H9 (cell line): ENCODE data around the gene FAM83F. TPM values are rescaled to one million over a fixed set of nuclear protein-coding genes. Genes with fewer than 3 reads are reported as not detected.

Experiments used
- DNase-seq: peaks from one replicate; pipeline ENCODE4 v3.0.0-alpha.2; 2017
- H2AFZ ChIP-seq: one replicate; pipeline ENCODE4 v1.6.1; 2013; ENCODE audit warnings: mild to moderate bottlenecking, low read length, control low read depth, moderate library complexity
- H2AK5ac ChIP-seq: 2 replicates; pipeline ENCODE4 v1.6.1; 2013; ENCODE audit warnings: low read length, control low read depth, mixed read lengths; ENCODE audit not compliant: insufficient read length
- H2BK120ac ChIP-seq: one replicate; pipeline ENCODE4 v1.6.1; 2013; ENCODE audit warnings: low read depth, mild to moderate bottlenecking, low read length, control low read depth, inconsistent platforms; ENCODE audit not compliant: poor library complexity, severe bottlenecking
- H2BK12ac ChIP-seq: 2 replicates; pipeline ENCODE4 v1.6.1; 2013; ENCODE audit warnings: low read length, control low read depth, mixed read lengths, low read depth; ENCODE audit not compliant: insufficient read length
- H2BK15ac ChIP-seq: 2 replicates; pipeline ENCODE4 v1.6.1; 2013; ENCODE audit warnings: low read depth, low read length, control low read depth
- H2BK20ac ChIP-seq: one replicate; pipeline ENCODE4 v1.6.1; 2013; ENCODE audit warnings: low read depth, mild to moderate bottlenecking, low read length, control low read depth, inconsistent platforms; ENCODE audit not compliant: poor library complexity, severe bottlenecking
- H2BK5ac ChIP-seq: 2 replicates; pipeline ENCODE4 v1.6.1; 2013; ENCODE audit warnings: low read length, control low read depth, mixed read lengths; ENCODE audit not compliant: insufficient read length
- H3K14ac ChIP-seq: 2 replicates; pipeline ENCODE4 v1.6.1; 2013; ENCODE audit warnings: low read length, control low read depth; ENCODE audit not compliant: insufficient read depth
- H3K18ac ChIP-seq: 2 replicates; pipeline ENCODE4 v1.6.1; 2013; ENCODE audit warnings: low read depth, mild to moderate bottlenecking, mixed read lengths, low read length, control low read depth; ENCODE audit not compliant: insufficient read length
- H3K23ac ChIP-seq: 2 replicates; pipeline ENCODE4 v1.6.1; 2013; ENCODE audit warnings: low read length, control low read depth, mixed read lengths, low read depth; ENCODE audit not compliant: insufficient read length
- H3K23me2 ChIP-seq: 2 replicates; pipeline ENCODE4 v1.6.1; 2013; ENCODE audit warnings: low read depth, mild to moderate bottlenecking, mixed read lengths, low read length, control low read depth; ENCODE audit not compliant: insufficient read length, poor library complexity, severe bottlenecking
- H3K27ac ChIP-seq: 2 replicates; pipeline ENCODE4 v1.5.1; 2013; ENCODE audit warnings: low read length, control low read depth, mixed read lengths, low read depth; ENCODE audit not compliant: insufficient read length
- H3K27me3 ChIP-seq: 2 replicates; pipeline ENCODE4 v1.6.1; 2013; ENCODE audit warnings: low read length, control low read depth, inconsistent platforms; ENCODE audit not compliant: insufficient read depth
- H3K4ac ChIP-seq: 2 replicates; pipeline ENCODE4 v1.6.1; 2013; ENCODE audit warnings: low read depth, mild to moderate bottlenecking, control low read depth, inconsistent platforms, low read length, moderate library complexity
- H3K4me1 ChIP-seq: 2 replicates; pipeline ENCODE4 v1.6.1; 2013; ENCODE audit warnings: low read length, control low read depth, inconsistent platforms; ENCODE audit not compliant: insufficient read depth
- H3K4me2 ChIP-seq: 2 replicates; pipeline ENCODE4 v1.6.1; 2013; ENCODE audit warnings: low read length, control low read depth, mixed read lengths; ENCODE audit not compliant: insufficient read length, insufficient read depth
- H3K56ac ChIP-seq: 2 replicates; pipeline ENCODE4 v1.6.1; 2013; ENCODE audit warnings: low read depth, mild to moderate bottlenecking, mixed read lengths, low read length, control low read depth; ENCODE audit not compliant: insufficient read length
- H3K79me1 ChIP-seq: 2 replicates; pipeline ENCODE4 v1.6.1; 2013; ENCODE audit warnings: low read depth, mild to moderate bottlenecking, moderate library complexity, low read length, control low read depth, inconsistent platforms; ENCODE audit not compliant: insufficient read depth, poor library complexity, severe bottlenecking
- H3K79me2 ChIP-seq: 2 replicates; pipeline ENCODE4 v1.6.1; 2013; ENCODE audit warnings: low read length, control low read depth, inconsistent platforms; ENCODE audit not compliant: insufficient read depth
- H3K9ac ChIP-seq: 2 replicates; pipeline ENCODE4 v1.6.1; 2013; ENCODE audit warnings: low read length, control low read depth, mixed read lengths; ENCODE audit not compliant: insufficient read length; ENCODE audit errors: extremely low read depth
- H3K9me3 ChIP-seq: one replicate; pipeline ENCODE4 v1.6.1; 2013; ENCODE audit warnings: low read depth, low read length, inconsistent platforms; ENCODE audit not compliant: control insufficient read depth
- H3T11ph ChIP-seq: one replicate; pipeline ENCODE4 v1.6.1; 2013; ENCODE audit warnings: mild to moderate bottlenecking, low read length, control low read depth, inconsistent platforms
- H4K20me1 ChIP-seq: one replicate; pipeline ENCODE4 v1.6.1; 2013; ENCODE audit not compliant: control insufficient read depth, insufficient read length, insufficient read depth
- H4K5ac ChIP-seq: 2 replicates; pipeline ENCODE4 v1.6.1; 2013; ENCODE audit warnings: low read depth, mild to moderate bottlenecking, mixed read lengths, low read length, control low read depth; ENCODE audit not compliant: insufficient read length
- H4K8ac ChIP-seq: replicated peaks from 2 replicates; pipeline ENCODE4 v1.6.1; 2013; ENCODE audit warnings: low read length, control low read depth, mixed read lengths, low read depth; ENCODE audit not compliant: insufficient read length
- H4K91ac ChIP-seq: 2 replicates; pipeline ENCODE4 v1.6.1; 2013; ENCODE audit warnings: low read depth, mild to moderate bottlenecking, moderate library complexity, mixed read lengths, low read length, control low read depth; ENCODE audit not compliant: insufficient read length
- H3K27ac Mint-ChIP-seq, 3 experiments: 2 replicates in 2 of 3; 3 replicates in 1 of 3; pipeline ENCODE4 v1.8.0; 2020 to 2021; ENCODE audit warnings: mixed read lengths in 3 of 3, mild to moderate bottlenecking in 1 of 3, moderate library complexity in 1 of 3
- H3K27me3 Mint-ChIP-seq: 2 replicates; pipeline ENCODE4 v1.8.0; 2021; ENCODE audit warnings: low read depth, mild to moderate bottlenecking, moderate library complexity, mixed read lengths
- H3K36me3 Mint-ChIP-seq, 3 experiments: 2 replicates in 2 of 3; 3 replicates in 1 of 3; pipeline ENCODE4 v1.8.0; 2020 to 2021; ENCODE audit warnings: low read depth in 3 of 3, mixed read lengths in 3 of 3; ENCODE audit not compliant: insufficient read depth in 1 of 3
- H3K4me1 Mint-ChIP-seq, 2 experiments: 2 replicates each; pipeline ENCODE4 v1.8.0; 2020; ENCODE audit warnings: mixed read lengths in 2 of 2
- H3K4me3 Mint-ChIP-seq, 2 experiments: 2 replicates in 1 of 2; 3 replicates in 1 of 2; pipeline ENCODE4 v1.8.0; 2020 to 2021; ENCODE audit warnings: mild to moderate bottlenecking in 2 of 2, mixed read lengths in 2 of 2, moderate library complexity in 1 of 2
- H3K9me3 Mint-ChIP-seq, 2 experiments: 2 replicates in 1 of 2; 3 replicates in 1 of 2; pipeline ENCODE4 v1.8.0; 2020; ENCODE audit warnings: mild to moderate bottlenecking in 2 of 2, mixed read lengths in 2 of 2, moderate library complexity in 1 of 2
- WGBS: extraction: QIAGEN DNeasy Blood & Tissue Kit; methylation state at CpG from one replicate; pipeline ENCODE4 v1.1.7; 2013; ENCODE audit warnings: missing lambda C conversion rate, low lambda C conversion rate, mixed read lengths; ENCODE audit not compliant: insufficient read length; ENCODE audit errors: extremely low coverage; 5-methylcytosine and 5-hydroxymethylcytosine counted together
- total RNA-seq: library from RNA; stranded (reverse); gene quantifications from 2 replicates; pipeline ENCODE4 v1.2.1, GENCODE V29; 2021
- TF ChIP-seq, protein P1 (sequence below): fragments of 200-600 bp; sonication (generic); conservative IDR thresholded peaks from 3 replicates; pipeline ENCODE4 v1.8.0; 2021; ENCODE audit warnings: antibody characterized with exemption, mild to moderate bottlenecking

The FAM83F gene
- total RNA-seq, 1 experiment from 2014 or later, result 17.4 TPM

DNA sequence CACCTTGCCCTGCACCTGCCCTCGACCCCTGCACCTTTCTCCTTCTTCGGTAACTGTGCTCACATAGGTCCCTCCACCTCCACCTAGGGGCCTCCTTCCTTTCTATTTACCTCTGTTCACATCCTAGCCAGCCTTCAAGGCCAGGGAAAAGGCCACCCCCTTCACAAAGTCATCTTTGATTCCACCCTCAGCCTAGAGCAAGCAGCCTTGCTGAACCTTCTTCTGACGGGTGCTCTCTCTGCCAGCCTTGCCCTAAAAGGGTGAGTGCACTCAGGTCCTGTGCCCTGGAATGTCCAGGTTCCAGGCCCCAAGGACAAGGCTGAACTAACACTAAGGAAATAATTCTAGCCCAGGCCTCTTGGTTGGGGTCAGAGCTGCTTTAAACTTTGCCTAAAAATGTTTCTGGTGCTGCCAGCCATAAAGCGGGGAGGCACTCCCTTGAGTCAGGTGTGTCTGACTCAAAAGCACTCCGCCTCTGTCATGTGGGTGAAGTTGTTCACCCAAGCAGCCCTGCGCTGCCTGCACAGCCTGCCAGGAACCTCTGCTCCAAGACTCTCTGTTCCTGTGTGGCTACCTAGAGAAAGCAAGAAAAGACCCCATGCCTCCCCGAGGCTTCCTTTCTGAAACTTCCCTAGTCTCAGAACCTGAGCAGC, 9.2 kb upstream of the FAM83F start:
- H4K20me1 ChIP-seq, result no peaks in the 10 kb centered on the region
- H3K27ac Mint-ChIP-seq, result no peak overlapping the region

More for the DNA sequence above, 9.2 kb upstream of the FAM83F start:
- Mint-ChIP-seq H3K4me3 (no peak overlapping the region), H3K36me3 (no peaks in the 10 kb centered on the region), H3K27me3 (peaks cover 69% of the 10 kb centered on the region), H3K9me3 (no peaks in the 10 kb centered on the region), H3K4me1 (peaks cover 6 to 12% of the 10 kb centered on the region in 2 experiments; a peak in 3 of 4 replicates)
- Histone ChIP-seq H3K79me2 (no peaks in the 10 kb centered on the region), H2BK5ac (no peak overlapping the region), H4K5ac (no peak overlapping the region), H3K23me2 (no peaks in the 10 kb centered on the region), H2AFZ (no peak overlapping the region), H2BK20ac (no peak overlapping the region), H3K18ac (no peak overlapping the region), H3K4ac (no peak overlapping the region), H2BK120ac (no peak overlapping the region), H4K91ac (no peak overlapping the region), H2BK12ac (no peak overlapping the region), H3K9ac (no peak overlapping the region), H3K9me3 (no peaks in the 10 kb centered on the region), H3K27me3 (no peaks in the 10 kb centered on the region), H3K4me1 (no peaks in the 10 kb centered on the region), H3K27ac (no peak overlapping the region), H3K14ac (no peak overlapping the region), H3K79me1 (no peaks in the 10 kb centered on the region), H3T11ph (no peak overlapping the region), H2AK5ac (no peak overlapping the region), H4K8ac (no peak overlapping the region), H3K56ac (no peak overlapping the region), H3K4me2 (no peak overlapping the region), H3K23ac (no peak overlapping the region), H2BK15ac (no peak overlapping the region)
- TF ChIP-seq, protein P1, sequence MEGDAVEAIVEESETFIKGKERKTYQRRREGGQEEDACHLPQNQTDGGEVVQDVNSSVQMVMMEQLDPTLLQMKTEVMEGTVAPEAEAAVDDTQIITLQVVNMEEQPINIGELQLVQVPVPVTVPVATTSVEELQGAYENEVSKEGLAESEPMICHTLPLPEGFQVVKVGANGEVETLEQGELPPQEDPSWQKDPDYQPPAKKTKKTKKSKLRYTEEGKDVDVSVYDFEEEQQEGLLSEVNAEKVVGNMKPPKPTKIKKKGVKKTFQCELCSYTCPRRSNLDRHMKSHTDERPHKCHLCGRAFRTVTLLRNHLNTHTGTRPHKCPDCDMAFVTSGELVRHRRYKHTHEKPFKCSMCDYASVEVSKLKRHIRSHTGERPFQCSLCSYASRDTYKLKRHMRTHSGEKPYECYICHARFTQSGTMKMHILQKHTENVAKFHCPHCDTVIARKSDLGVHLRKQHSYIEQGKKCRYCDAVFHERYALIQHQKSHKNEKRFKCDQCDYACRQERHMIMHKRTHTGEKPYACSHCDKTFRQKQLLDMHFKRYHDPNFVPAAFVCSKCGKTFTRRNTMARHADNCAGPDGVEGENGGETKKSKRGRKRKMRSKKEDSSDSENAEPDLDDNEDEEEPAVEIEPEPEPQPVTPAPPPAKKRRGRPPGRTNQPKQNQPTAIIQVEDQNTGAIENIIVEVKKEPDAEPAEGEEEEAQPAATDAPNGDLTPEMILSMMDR, result no peak
- no CpG with 5 or more reads among the region's 7 CpGs for WGBS
- DNase-seq, result no peak
